HG03354 (cell line): Measurements from ENCODE around the gene DRAP1.

Experiments used
- ATAC-seq: cut with Tn5 transposase; IDR thresholded peaks from one replicate; pipeline ENCODE4 v1.9.1; 2021; ENCODE audit warnings: mild to moderate bottlenecking; ENCODE audit not compliant: unreplicated experiment, poor library complexity, severe bottlenecking

Gene DRAP1

DNA sequence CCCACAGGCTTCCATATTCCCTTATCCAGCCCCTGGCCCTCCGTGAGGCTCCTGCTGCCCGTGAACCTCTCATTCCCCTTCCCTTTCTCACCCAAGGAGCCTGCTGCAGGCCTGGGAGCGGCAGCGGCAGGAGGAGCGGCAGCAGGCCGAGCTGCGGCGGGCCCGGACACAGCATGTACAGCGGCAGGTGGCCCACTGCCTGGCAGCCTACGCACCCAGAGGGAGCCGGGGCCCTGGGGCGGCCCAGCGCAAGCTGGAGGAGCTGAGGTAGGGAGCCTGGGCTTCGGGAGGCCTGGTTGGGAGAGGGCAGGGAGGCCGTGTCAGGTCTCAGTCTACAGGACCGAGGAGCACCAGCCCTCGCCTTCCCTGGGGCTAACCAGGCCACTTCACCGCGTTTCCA is 34.2 kb downstream of the DRAP1 start:
- ATAC-seq, result no peak

DNA sequence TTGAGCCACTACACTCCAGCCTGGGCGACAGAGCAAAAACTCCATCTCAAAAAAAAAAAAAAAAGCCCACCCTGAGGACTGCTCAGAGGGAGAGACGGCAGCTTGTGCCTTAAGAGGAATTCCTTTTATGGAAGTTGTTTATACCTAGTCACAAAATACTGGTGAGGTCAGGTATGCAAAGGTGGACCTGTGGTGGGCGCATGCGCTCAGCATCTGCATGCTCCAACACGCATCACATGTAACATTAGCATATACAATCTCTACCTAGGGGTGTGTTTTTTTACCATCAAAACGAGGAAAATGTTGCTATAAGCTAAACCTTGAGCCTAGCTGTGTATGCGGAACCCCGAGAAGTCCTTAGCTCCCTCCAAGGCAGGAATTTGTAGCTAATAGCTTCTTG is 35.5 kb downstream of the DRAP1 start:
- no peak for ATAC-seq

- ATAC-seq, result no peak
These were observed 39.1 kb downstream of the DRAP1 start for GRCh38 chr11:65958291-65958690.

DNA sequence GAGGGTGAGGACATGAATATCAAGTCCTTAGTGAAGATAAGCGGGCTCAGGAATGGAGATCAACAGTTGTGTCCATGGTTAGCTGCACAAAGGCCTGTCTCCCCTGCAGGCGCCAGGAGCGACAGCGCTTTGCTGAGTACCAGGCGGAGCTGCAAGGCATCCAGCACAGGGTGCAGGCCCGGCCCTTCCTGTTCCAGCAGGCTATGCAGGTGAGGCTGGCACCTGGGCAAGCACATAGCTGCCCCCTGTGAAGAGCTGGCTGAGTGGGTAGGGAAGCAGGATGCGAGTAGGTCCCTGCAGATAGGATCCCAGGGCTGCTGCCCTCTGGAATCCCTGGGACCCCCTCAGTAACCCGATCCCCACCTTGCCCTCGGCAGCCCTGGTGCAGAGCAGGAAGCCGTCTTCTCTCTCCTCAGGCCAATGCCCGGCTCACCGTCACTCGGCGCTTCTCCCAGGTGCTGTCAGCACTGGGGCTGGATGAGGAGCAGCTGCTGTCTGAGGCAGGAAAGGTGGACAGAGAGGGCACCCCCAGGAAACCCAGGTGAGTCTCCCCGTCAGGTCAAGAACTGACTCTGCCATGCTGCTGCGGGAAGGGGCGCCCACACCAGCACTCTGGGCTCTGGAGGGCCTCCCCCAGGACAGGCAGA is 39.7 kb downstream of the DRAP1 start:
- ATAC-seq, result no peak

DNA sequence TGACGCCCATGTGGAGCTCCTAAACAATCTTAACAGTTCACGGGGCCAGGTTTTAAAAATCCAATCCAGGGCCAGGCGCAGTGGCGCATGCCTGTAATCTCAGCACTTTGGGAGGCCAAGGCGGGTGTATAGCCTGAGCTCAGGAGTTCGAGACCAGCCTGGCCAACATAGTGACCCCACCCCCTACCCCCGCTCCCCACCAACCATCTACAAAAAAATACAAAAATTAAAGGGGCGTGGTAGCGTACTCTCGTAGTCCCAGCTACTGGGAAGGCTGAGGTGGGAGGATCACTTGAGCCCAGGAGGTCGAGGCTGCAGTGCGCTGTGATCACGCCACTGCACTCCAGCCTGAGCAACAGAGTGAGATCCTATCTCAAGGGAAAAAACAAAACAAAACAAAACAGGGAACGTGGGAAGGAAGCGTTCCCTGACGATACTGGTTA is 41.6 kb downstream of the DRAP1 start:
- no peak for ATAC-seq

- peak; percentile 84 for ATAC-seq
These were observed 42.3 kb downstream of the DRAP1 start, which contains the start of gene SART1 for GRCh38 chr11:65961267-65962140. SART1 (plus strand) TSS chr11:65961734; CDS start chr11:65961781, 47 bp downstream.

DNA sequence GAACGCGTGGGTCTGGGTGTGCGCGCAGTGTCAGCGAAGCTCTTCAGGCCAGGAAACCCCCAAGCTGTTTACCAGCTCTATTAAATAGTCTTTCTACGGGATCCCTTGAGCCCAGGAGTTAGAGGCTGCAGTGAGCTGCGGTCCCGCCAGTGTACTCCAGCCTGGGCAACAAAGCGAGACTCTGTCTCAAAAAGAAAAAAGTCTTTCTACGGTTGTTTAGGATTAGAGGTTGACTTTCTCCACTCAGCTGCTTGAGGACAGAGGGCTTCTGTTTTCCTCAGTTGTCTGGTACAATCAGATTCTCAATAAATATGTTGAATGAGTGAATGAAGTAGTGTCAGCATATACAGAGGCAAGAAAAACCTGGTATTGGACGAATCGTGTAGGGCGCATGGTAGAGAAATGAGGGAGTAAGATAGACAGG is 42.9 kb downstream of the DRAP1 start:
- no peak for ATAC-seq

GRCh38 chr11:65964906-65965305 is 45.7 kb downstream of the DRAP1 start:
- ATAC-seq, result no peak

DNA sequence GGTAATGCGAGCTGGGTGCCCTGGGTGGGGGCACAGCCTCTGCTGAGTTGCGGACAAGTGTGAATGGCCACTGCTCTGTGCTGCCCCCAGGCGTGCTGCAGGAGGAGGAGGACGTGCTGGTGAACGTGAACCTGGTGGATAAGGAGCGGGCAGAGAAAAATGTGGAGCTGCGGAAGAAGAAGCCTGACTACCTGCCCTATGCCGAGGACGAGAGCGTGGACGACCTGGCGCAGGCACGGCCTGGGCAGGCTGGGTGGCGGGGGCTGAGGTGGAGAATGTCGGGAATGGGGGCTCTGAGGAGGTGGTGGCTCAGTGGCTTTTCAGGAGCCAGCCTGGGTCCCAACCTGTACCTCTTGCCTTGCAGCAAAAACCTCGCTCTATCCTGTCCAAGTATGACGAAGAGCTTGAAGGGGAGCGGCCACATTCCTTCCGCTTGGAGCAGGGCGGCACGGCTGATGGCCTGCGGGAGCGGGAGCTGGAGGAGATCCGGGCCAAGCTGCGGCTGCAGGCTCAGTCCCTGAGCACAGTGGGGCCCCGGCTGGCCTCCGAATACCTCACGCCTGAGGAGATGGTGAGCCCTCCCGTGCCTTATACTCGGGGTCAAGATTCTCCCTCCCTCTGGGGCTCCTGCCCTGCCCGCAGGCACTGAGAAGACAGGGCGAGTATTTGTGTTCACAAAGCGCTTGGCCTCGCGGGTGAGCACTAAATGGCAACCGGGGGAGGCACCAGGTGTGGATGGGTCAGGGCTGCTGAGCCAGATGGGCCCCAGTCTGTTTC is 46.9 kb downstream of the DRAP1 start:
- no peak for ATAC-seq

DNA sequence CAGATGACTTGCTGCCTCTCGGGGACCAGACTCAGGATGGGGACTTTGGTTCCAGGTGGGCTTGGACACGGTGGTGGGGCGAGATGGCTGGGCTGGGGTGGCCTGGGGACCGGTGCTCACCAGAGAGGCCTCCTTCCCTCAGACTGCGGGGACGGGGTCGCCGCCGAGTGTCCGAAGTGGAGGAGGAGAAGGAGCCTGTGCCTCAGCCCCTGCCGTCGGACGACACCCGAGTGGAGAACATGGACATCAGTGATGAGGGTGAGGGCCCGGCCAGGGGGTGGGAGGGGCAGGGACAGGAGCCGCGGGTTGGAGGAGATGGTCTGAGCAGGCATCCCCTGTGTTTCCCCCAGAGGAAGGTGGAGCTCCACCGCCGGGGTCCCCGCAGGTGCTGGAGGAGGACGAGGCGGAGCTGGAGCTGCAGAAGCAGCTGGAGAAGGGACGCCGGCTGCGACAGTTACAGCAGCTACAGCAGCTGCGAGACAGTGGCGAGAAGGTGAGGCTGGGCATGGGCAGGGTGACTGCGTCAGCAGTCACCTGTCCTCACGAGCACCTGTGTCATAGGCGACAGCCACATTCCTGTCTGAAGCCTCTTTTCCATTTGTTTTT is 48.2 kb downstream of the DRAP1 start:
- no peak for ATAC-seq

DNA sequence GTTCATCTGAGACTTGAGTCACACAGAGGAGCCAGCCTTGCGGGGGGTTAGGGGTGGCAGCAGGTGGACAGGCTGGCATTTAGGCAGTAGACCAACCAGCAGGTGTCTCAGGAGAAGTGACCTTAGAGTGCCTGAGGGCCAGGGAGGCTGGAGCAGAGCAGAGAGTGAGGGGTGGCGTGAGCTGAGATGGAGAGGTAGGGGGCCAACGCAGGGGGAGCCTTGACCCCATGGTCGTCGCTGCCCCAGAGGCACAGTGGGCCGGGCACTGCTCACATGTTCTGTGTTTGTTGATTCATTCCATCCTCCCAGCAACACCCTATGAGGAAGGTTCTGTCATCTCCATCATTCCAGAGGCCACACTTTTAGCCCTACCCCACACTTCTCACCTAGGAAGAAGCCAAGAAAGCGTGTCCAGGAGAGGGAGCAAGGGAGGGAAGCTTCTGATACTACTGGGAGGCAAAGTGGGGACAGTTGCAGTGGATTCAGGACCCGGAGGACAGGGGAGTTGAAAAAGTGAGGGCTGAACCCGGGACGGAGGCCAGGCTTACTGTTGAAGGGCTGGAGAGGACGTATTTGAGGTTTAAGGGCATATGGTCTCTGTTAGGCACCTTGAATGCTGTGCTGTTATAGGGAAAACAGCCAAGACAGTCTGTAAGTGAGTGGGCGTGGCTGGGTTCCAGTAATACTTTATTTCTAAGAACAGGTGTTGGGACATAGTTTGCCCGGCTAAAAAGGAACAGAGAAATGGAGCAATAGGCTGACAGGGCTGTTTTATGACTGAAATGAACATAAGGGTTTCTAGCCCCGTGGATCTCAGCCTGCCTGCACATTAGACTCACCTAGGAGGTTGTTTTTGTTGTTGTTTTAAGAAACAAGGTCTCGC is 49.6 kb downstream of the DRAP1 start:
- no peak for ATAC-seq
